Measurements from ENCODE around the gene PKDREJ. TPM values are rescaled to one million over a fixed set of nuclear protein-coding genes. Genes with fewer than 3 reads are reported as not detected.

Gene PKDREJ
- total RNA-seq, 1 experiment from 2014 or later, result not detected

- no peak for DNase-seq (ENCODE audit: low read depth, low spot score)
- in situ Hi-C loops (cut with HindIII; ENCODE audit: low pct_unique_long_range_greater_than_20kb, low sequenced_read_pairs), result no loop called here
Measured at GRCh38 chr22:46230262-46230901, 32.8 kb downstream of the PKDREJ start.

- in situ Hi-C loops (cut with HindIII; ENCODE audit: low pct_unique_long_range_greater_than_20kb, low sequenced_read_pairs), result no loop called here
- DNase-seq (ENCODE audit: low read depth, low spot score), result no peak
Measured at GRCh38 chr22:46229701-46230100, 33.4 kb downstream of the PKDREJ start.

GRCh38 chr22:46226577-46226976, 36.6 kb downstream of the PKDREJ start:
- in situ Hi-C loops (cut with HindIII; ENCODE audit: low pct_unique_long_range_greater_than_20kb, low sequenced_read_pairs), result no loop called here
- no peak for DNase-seq (ENCODE audit: low read depth, low spot score)

GRCh38 chr22:46225631-46226030, 37.5 kb downstream of the PKDREJ start:
- DNase-seq (ENCODE audit: low read depth, low spot score), result no peak
- in situ Hi-C loops (cut with HindIII; ENCODE audit: low pct_unique_long_range_greater_than_20kb, low sequenced_read_pairs), result no loop called here

- in situ Hi-C loops (cut with HindIII; ENCODE audit: low pct_unique_long_range_greater_than_20kb, low sequenced_read_pairs), result no loop called here
- no peak for DNase-seq (ENCODE audit: low read depth, low spot score)
Measured at GRCh38 chr22:46224898-46225290, 38.2 kb downstream of the PKDREJ start.

GRCh38 chr22:46224044-46224897, 38.9 kb downstream of the PKDREJ start:
- in situ Hi-C loops (cut with HindIII; ENCODE audit: low pct_unique_long_range_greater_than_20kb, low sequenced_read_pairs), result no loop called here
- no peak for DNase-seq (ENCODE audit: low read depth, low spot score)

GRCh38 chr22:46220921-46221320, 42.2 kb downstream of the PKDREJ start:
- DNase-seq (ENCODE audit: low read depth, low spot score), result no peak
- in situ Hi-C loops (cut with HindIII; ENCODE audit: low pct_unique_long_range_greater_than_20kb, low sequenced_read_pairs), result no loop called here

GRCh38 chr22:46219636-46220035, 43.5 kb downstream of the PKDREJ start:
- no peak for DNase-seq (ENCODE audit: low read depth, low spot score)
- in situ Hi-C loops (cut with HindIII; ENCODE audit: low pct_unique_long_range_greater_than_20kb, low sequenced_read_pairs), result no loop called here

- in situ Hi-C loops (cut with HindIII; ENCODE audit: low pct_unique_long_range_greater_than_20kb, low sequenced_read_pairs), result no loop called here
- DNase-seq (ENCODE audit: low read depth, low spot score), result no peak
Measured at GRCh38 chr22:46214616-46215015, 48.5 kb downstream of the PKDREJ start.

GRCh38 chr22:46214149-46214548, 49.0 kb downstream of the PKDREJ start:
- DNase-seq (ENCODE audit: low read depth, low spot score), result no peak
- in situ Hi-C loops (cut with HindIII; ENCODE audit: low pct_unique_long_range_greater_than_20kb, low sequenced_read_pairs), result no loop called here

- DNase-seq (ENCODE audit: low read depth, low spot score), result no peak
- in situ Hi-C loops (cut with HindIII; ENCODE audit: low pct_unique_long_range_greater_than_20kb, low sequenced_read_pairs), result no loop called here
Measured at GRCh38 chr22:46213052-46213451, 50.1 kb downstream of the PKDREJ start.

- DNase-seq (ENCODE audit: low read depth, low spot score), result no peak
- in situ Hi-C loops (cut with HindIII; ENCODE audit: low pct_unique_long_range_greater_than_20kb, low sequenced_read_pairs), result no loop called here
Measured at GRCh38 chr22:46212195-46212594, 50.9 kb downstream of the PKDREJ start.

GRCh38 chr22:46209262-46209661, 53.9 kb downstream of the PKDREJ start:
- in situ Hi-C loops (cut with HindIII; ENCODE audit: low pct_unique_long_range_greater_than_20kb, low sequenced_read_pairs), result no loop called here
- DNase-seq (ENCODE audit: low read depth, low spot score), result no peak

Other genes starting within 250 kb of the PKDREJ start
- 10.6 and 12.2 TPM in 2 replicates for gene PPARA, start 112.8 kb downstream of the PKDREJ start, total RNA-seq (2014; rRNA removed; shearing (Covaris generic))
- 24.4 and 29.2 TPM in 2 replicates for gene CDPF1, start 13.1 kb downstream of the PKDREJ start, total RNA-seq (2014; rRNA removed; shearing (Covaris generic))
- gene TTC38, start 4.7 kb upstream of the PKDREJ start, total RNA-seq (2014; rRNA removed; shearing (Covaris generic)), result 27.8 and 27.9 TPM in 2 replicates
- gene GTSE1, start 33.5 kb upstream of the PKDREJ start, total RNA-seq (2014; rRNA removed; shearing (Covaris generic)), result 15.6 and 16.5 TPM in 2 replicates
- 58.4 and 61.3 TPM in 2 replicates for gene TRMU, start 72.4 kb upstream of the PKDREJ start, total RNA-seq (2014; rRNA removed; shearing (Covaris generic))

Data from SK-MEL-5 (cell line).